Esophagus squamous epithelium (tissue), 4 donors: ENCODE results near the gene USP28.

Source experiments
- POLR2A ChIP-seq, 4 donors: fragments of 450-650 bp; IDR thresholded peaks; one replicate each; pipeline ENCODE4 v1.6.1; 2017; ENCODE audit warnings: antibody characterized with exemption in 4 of 4, mild to moderate bottlenecking in 4 of 4, moderate library complexity in 3 of 4
- TF ChIP-seq, protein P1 (sequence below), 6 experiments: fragments of 450-650 bp in 4 of 6; fragments of 200-600 bp in 2 of 6; sonication (generic) in 2 of 6; IDR thresholded peaks; one replicate each; pipeline ENCODE4 v1.5.1; 2016 to 2019; ENCODE audit warnings: antibody characterized with exemption in 6 of 6, mild to moderate bottlenecking in 4 of 6, moderate library complexity in 4 of 6

DNA sequence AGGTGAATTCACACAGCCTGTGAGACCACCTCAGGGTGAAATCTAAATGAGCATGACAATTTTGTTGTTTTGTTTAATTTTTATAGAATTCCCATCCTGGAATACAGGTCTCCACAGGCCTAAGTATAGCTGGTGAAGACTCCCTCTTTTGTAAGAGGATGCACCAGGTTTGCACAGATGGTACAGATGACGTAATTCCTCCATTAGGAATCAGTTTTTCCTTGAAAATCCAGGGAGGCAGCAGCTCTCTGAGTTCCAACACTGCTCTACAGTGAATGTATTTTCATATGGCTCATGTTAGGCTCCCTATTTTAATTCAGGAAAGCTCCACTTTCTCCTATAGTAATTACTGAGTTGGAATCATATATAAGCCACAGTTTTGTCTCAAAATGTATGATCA lies 47.2 kb downstream of the USP28 start:
- TF ChIP-seq, protein P1, sequence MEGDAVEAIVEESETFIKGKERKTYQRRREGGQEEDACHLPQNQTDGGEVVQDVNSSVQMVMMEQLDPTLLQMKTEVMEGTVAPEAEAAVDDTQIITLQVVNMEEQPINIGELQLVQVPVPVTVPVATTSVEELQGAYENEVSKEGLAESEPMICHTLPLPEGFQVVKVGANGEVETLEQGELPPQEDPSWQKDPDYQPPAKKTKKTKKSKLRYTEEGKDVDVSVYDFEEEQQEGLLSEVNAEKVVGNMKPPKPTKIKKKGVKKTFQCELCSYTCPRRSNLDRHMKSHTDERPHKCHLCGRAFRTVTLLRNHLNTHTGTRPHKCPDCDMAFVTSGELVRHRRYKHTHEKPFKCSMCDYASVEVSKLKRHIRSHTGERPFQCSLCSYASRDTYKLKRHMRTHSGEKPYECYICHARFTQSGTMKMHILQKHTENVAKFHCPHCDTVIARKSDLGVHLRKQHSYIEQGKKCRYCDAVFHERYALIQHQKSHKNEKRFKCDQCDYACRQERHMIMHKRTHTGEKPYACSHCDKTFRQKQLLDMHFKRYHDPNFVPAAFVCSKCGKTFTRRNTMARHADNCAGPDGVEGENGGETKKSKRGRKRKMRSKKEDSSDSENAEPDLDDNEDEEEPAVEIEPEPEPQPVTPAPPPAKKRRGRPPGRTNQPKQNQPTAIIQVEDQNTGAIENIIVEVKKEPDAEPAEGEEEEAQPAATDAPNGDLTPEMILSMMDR (IDR thresholded peaks at IDR 0.05) = no peak
- no peak for TF ChIP-seq POLR2A (IDR thresholded peaks at IDR 0.05)
